ENCODE measurements around the gene DNA2.

- TF ChIP-seq CTCF (IDR thresholded peaks at IDR 0.05; ENCODE audit: insufficient read depth, low read length, poor library complexity, severe bottlenecking) (no peak), EZH2phosphoT487 (conservative IDR thresholded peaks at IDR 0.05; ENCODE audit: low read length) (no peak)
These were observed 25.6 kb downstream of the DNA2 start for GRCh38 chr10:68446179-68446578.
